Caco-2 (cell line): Measurements from ENCODE around the gene ELL. TPM values are rescaled to one million over a fixed set of nuclear protein-coding genes. Genes with fewer than 3 reads are reported as not detected.

ENCODE experiments used
- BruUV-seq: library from RNA; stranded (reverse); fragments of 400-500 nt; replicated peaks from 2 replicates; lab custom pipeline; 2021; lab: Mats Ljungman, UMichigan
- CTCF ChIA-PET: fragments of 300-600 bp; sonication (Branson Sonifier 250); formaldehyde crosslinking; loops from one replicate; lab custom pipeline; 2022; ENCODE audit warnings: antibody characterized with exemption; lab: Charles Lee
- POLR2A ChIA-PET: fragments of 300-600 bp; sonication (Branson Sonifier 250); formaldehyde crosslinking; loops from one replicate; lab custom pipeline; 2022; ENCODE audit warnings: antibody characterized with exemption; lab: Charles Lee
- DNase-seq, 2 experiments: peaks; one replicate each; pipeline versions ENCODE4 v3.0.0 to v3.0.0-alpha.2; 2020 to 2022
- H3K27me3 ChIP-seq: replicated peaks from 2 replicates; pipeline ENCODE4 v1.6.0; 2011; ENCODE audit warnings: low read length; ENCODE audit not compliant: control insufficient read depth, insufficient read depth
- H3K36me3 ChIP-seq: 2 replicates; pipeline ENCODE4 v1.5.1; 2011; ENCODE audit warnings: low read length; ENCODE audit not compliant: control insufficient read depth, insufficient read depth
- H3K4me1 ChIP-seq: fragments of 250-450 bp; sonication (Bioruptor Pico); 2 replicates; pipeline ENCODE4 v1.5.1; 2020; ENCODE audit warnings: mild to moderate bottlenecking
- H3K4me3 ChIP-seq: 2 replicates; pipeline ENCODE4 v1.5.1; 2011; ENCODE audit warnings: low read depth, mild to moderate bottlenecking, control low read depth, low read length
- H3K9me3 ChIP-seq: fragments of 250-450 bp; sonication (Bioruptor Pico); 2 replicates; pipeline ENCODE4 v1.5.1; 2020; ENCODE audit warnings: mild to moderate bottlenecking, moderate library complexity
- H3K27ac Mint-ChIP-seq: one replicate; pipeline ENCODE4 v1.8.0; 2022; ENCODE audit warnings: mixed read lengths; ENCODE audit not compliant: unreplicated experiment
- H3K27me3 Mint-ChIP-seq: one replicate; pipeline ENCODE4 v1.8.0; 2022; ENCODE audit warnings: mixed read lengths; ENCODE audit not compliant: insufficient read depth, unreplicated experiment
- H3K36me3 Mint-ChIP-seq: one replicate; pipeline ENCODE4 v1.8.0; 2022; ENCODE audit warnings: mild to moderate bottlenecking, mixed read lengths; ENCODE audit not compliant: insufficient read depth, unreplicated experiment
- H3K4me1 Mint-ChIP-seq: one replicate; pipeline ENCODE4 v1.8.0; 2022; ENCODE audit warnings: low read depth, mixed read lengths; ENCODE audit not compliant: unreplicated experiment
- H3K4me3 Mint-ChIP-seq: one replicate; pipeline ENCODE4 v1.8.0; 2022; ENCODE audit warnings: mild to moderate bottlenecking, moderate library complexity, mixed read lengths; ENCODE audit not compliant: unreplicated experiment
- H3K9me3 Mint-ChIP-seq: one replicate; pipeline ENCODE4 v1.8.0; 2022; ENCODE audit warnings: mixed read lengths; ENCODE audit not compliant: unreplicated experiment
- CTCF ChIP-seq, 2 experiments: fragments of 200-600 bp in 1 of 2; IDR thresholded peaks; 1 replicate in 1 of 2; 2 replicates in 1 of 2; pipeline versions ENCODE4 v1.5.1 to v1.8.0; 2011 to 2022; ENCODE audit warnings: antibody characterized with exemption in 1 of 2, control low read depth in 1 of 2, inconsistent platforms in 1 of 2, low read depth in 1 of 2, low read length in 1 of 2, mild to moderate bottlenecking in 1 of 2, moderate library complexity in 1 of 2; ENCODE audit not compliant: insufficient read depth in 1 of 2, severe bottlenecking in 1 of 2, unreplicated experiment in 1 of 2
- intact Hi-C: fragments of 100-400 bp; cut with micrococcal nuclease; formaldehyde crosslinking; loops from one replicate; pipeline ENCODE4 v1.10.0; 2022; ENCODE audit not compliant: unreplicated experiment
- total RNA-seq: library from RNA; stranded (reverse); gene quantifications from 2 replicates; pipeline ENCODE4 v1.2.3, GENCODE V29; 2022

Gene ELL
- total RNA-seq, 1 experiment from 2014 or later, result 12.1 TPM

GRCh38 chr19:18427080-18427742 is 94.7 kb downstream of the ELL start:
- H3K4me1 Mint-ChIP-seq, result peaks cover 7% of the 10 kb centered on the region

GRCh38 chr19:18426416-18426767 is 95.5 kb downstream of the ELL start:
- no TSS peak for BruUV-seq
- Mint-ChIP-seq H3K27me3 (no peaks in the 10 kb centered on the region), H3K4me1 (peaks cover 7% of the 10 kb centered on the region), H3K9me3 (no peaks in the 10 kb centered on the region), H3K27ac (no peak overlapping the region), H3K36me3 (peaks cover 7% of the 10 kb centered on the region), H3K4me3 (no peak overlapping the region)
- Histone ChIP-seq H3K4me1 (peaks cover 11% of the 10 kb centered on the region), H3K36me3 (no peaks in the 10 kb centered on the region), H3K4me3 (no peak overlapping the region), H3K27me3 (no peaks in the 10 kb centered on the region), H3K9me3 (no peaks in the 10 kb centered on the region)
- ChIA-PET CTCF (no interaction called here), POLR2A (no interaction called here)
- intact Hi-C loops, result no loop called here
- TF ChIP-seq CTCF (IDR thresholded peaks at IDR 0.05; ENCODE audit: insufficient read depth in 1 of 2, low read depth in 1 of 2, low read length in 1 of 2, severe bottlenecking in 1 of 2, unreplicated experiment in 1 of 2), result no peak
- no peak for DNase-seq

More at GRCh38 chr19:18427080-18427742, 94.7 kb downstream of the ELL start:
- no peaks in the 10 kb centered on the region for H3K9me3 Mint-ChIP-seq
- no TSS peak for BruUV-seq
- no peak overlapping the region for H3K4me3 Mint-ChIP-seq
- no peak for DNase-seq
- no peak overlapping the region for H3K4me3 ChIP-seq
- H3K9me3 ChIP-seq, result no peaks in the 10 kb centered on the region
- H3K36me3 ChIP-seq, result no peaks in the 10 kb centered on the region
- no peak for TF ChIP-seq CTCF (IDR thresholded peaks at IDR 0.05; ENCODE audit: insufficient read depth in 1 of 2, low read depth in 1 of 2, low read length in 1 of 2, severe bottlenecking in 1 of 2, unreplicated experiment in 1 of 2)
- no peaks in the 10 kb centered on the region for H3K27me3 Mint-ChIP-seq
- no peak overlapping the region for H3K27ac Mint-ChIP-seq
- intact Hi-C loops, result no loop called here
- ChIA-PET CTCF (interaction anchor here (0.5 kb wide), 1 partner anchor 739 kb away, joined by 3 read pairs; the partner anchor contains the start of gene UNC13A), POLR2A (no interaction called here)
- H3K4me1 ChIP-seq, result peaks cover 8% of the 10 kb centered on the region; the same call in 1 of the 2 replicates
- H3K36me3 Mint-ChIP-seq, result peaks cover 7% of the 10 kb centered on the region
- H3K27me3 ChIP-seq, result no peaks in the 10 kb centered on the region

GRCh38 chr19:18425515-18426415 is 96.1 kb downstream of the ELL start:
- BruUV-seq, result no TSS peak
- Histone ChIP-seq H3K27me3 (no peaks in the 10 kb centered on the region), H3K4me1 (peaks cover 16% of the 10 kb centered on the region), H3K4me3 (no peak overlapping the region), H3K36me3 (no peaks in the 10 kb centered on the region), H3K9me3 (no peaks in the 10 kb centered on the region)
- Mint-ChIP-seq H3K27me3 (no peaks in the 10 kb centered on the region), H3K27ac (no peak overlapping the region), H3K9me3 (no peaks in the 10 kb centered on the region), H3K4me1 (peaks cover 7% of the 10 kb centered on the region), H3K36me3 (peaks cover 7% of the 10 kb centered on the region), H3K4me3 (no peak overlapping the region)
- TF ChIP-seq CTCF (IDR thresholded peaks at IDR 0.05; ENCODE audit: insufficient read depth in 1 of 2, low read depth in 1 of 2, low read length in 1 of 2, severe bottlenecking in 1 of 2, unreplicated experiment in 1 of 2), result no peak
- no peak for DNase-seq
- ChIA-PET POLR2A (no interaction called here), CTCF (interaction anchor here (0.5 to 0.6 kb wide), 2 partner anchors 25 to 132 kb away, joined by 4 to 6 read pairs; partner anchors contain the start of gene KXD1)
- intact Hi-C loops, result no loop called here
